ENCODE measurements around the gene PTGS1.
"Not testable (repeated sequence)": the region's sequence is repeated elsewhere in the genome, so short reads cannot be mapped to it uniquely, and the experiment has no call there.

DNA sequence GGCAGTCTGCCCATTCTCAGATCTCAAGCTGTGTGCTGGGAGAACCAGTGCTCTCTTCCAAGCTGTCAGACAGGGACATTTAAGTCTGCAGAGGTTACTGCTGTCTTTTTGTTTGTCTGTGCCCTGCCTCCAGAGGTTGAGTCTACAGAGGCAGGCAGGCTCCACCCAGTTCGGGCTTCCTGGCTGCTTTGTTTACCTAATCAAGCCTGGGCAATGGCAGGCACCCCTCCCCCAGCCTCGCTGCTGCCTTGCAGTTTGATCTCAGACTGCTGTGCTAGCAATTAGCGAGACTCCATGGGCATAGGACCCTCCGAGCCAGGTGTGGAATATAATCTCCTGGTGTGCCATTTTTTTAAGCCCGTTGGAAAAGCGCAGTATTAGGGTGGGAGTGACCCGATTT is 43.3 kb downstream of the PTGS1 start:
- TF ChIP-seq, protein P1, sequence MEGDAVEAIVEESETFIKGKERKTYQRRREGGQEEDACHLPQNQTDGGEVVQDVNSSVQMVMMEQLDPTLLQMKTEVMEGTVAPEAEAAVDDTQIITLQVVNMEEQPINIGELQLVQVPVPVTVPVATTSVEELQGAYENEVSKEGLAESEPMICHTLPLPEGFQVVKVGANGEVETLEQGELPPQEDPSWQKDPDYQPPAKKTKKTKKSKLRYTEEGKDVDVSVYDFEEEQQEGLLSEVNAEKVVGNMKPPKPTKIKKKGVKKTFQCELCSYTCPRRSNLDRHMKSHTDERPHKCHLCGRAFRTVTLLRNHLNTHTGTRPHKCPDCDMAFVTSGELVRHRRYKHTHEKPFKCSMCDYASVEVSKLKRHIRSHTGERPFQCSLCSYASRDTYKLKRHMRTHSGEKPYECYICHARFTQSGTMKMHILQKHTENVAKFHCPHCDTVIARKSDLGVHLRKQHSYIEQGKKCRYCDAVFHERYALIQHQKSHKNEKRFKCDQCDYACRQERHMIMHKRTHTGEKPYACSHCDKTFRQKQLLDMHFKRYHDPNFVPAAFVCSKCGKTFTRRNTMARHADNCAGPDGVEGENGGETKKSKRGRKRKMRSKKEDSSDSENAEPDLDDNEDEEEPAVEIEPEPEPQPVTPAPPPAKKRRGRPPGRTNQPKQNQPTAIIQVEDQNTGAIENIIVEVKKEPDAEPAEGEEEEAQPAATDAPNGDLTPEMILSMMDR (optimal IDR thresholded peaks at IDR 0.05 in 1 of 3, IDR thresholded peaks at IDR 0.05 in 1 of 3, conservative IDR thresholded peaks at IDR 0.05 in 1 of 3; ENCODE audit: extremely low read depth in 1 of 3, insufficient read depth in 2 of 3, low read length in 3 of 3): not testable (repeated sequence)
- TF ChIP-seq EZH2 (IDR thresholded peaks at IDR 0.05; ENCODE audit: low read length): not testable (repeated sequence)
